Measurements from ENCODE around the gene NPR1.

DNA sequence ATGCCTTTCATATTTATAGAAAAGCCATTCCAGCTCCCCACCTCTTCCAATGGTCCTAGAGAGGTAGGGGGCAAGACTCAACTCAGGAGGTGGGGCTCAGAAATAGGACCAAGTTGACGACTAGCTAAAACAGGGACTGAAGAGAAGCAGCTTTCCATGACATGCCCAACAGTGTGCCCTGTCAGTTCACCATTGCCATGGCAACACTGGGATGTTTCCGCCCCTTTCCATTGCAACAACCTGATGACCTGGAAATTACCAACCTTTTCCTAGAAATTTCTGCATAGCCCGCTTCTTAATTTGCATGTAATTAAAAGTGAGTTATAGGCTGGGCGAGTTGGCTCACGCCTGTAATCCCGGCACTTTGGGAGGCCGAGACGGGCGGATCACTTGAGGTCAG, 27.0 kb downstream of the NPR1 start:
- TF ChIP-seq POLR2A (IDR thresholded peaks at IDR 0.05; ENCODE audit: low read depth, low read length) (no peak), EZH2 (IDR thresholded peaks at IDR 0.05; ENCODE audit: borderline replicate concordance, low read depth, low read length, severe bottlenecking) (no peak), FOS (IDR thresholded peaks at IDR 0.05; ENCODE audit: borderline replicate concordance, insufficient read depth, low read length) (no peak), JUN (IDR thresholded peaks at IDR 0.05; ENCODE audit: borderline replicate concordance, insufficient read depth, insufficient read length, low read depth) (no peak), GATA2 (IDR thresholded peaks at IDR 0.05; ENCODE audit: insufficient read depth, insufficient read length, low read depth, low read length) (no peak)
- TF ChIP-seq, protein P1, sequence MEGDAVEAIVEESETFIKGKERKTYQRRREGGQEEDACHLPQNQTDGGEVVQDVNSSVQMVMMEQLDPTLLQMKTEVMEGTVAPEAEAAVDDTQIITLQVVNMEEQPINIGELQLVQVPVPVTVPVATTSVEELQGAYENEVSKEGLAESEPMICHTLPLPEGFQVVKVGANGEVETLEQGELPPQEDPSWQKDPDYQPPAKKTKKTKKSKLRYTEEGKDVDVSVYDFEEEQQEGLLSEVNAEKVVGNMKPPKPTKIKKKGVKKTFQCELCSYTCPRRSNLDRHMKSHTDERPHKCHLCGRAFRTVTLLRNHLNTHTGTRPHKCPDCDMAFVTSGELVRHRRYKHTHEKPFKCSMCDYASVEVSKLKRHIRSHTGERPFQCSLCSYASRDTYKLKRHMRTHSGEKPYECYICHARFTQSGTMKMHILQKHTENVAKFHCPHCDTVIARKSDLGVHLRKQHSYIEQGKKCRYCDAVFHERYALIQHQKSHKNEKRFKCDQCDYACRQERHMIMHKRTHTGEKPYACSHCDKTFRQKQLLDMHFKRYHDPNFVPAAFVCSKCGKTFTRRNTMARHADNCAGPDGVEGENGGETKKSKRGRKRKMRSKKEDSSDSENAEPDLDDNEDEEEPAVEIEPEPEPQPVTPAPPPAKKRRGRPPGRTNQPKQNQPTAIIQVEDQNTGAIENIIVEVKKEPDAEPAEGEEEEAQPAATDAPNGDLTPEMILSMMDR (IDR thresholded peaks at IDR 0.05; ENCODE audit: extremely low read depth in 1 of 2, insufficient read depth in 1 of 2, low read depth in 1 of 2, low read length in 2 of 2): no peak
- TF ChIP-seq, protein P2, sequence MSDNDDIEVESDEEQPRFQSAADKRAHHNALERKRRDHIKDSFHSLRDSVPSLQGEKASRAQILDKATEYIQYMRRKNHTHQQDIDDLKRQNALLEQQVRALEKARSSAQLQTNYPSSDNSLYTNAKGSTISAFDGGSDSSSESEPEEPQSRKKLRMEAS (IDR thresholded peaks at IDR 0.05; ENCODE audit: insufficient read depth, insufficient read length): no peak
